ENCODE results near the gene TBL1X. TPM values are rescaled to one million over a fixed set of nuclear protein-coding genes. Genes with fewer than 3 reads are reported as not detected.

The TBL1X gene
- total and polyA plus RNA-seq, 2 experiments from 2014 or later: 8.7 to 26.9 TPM

DNA sequence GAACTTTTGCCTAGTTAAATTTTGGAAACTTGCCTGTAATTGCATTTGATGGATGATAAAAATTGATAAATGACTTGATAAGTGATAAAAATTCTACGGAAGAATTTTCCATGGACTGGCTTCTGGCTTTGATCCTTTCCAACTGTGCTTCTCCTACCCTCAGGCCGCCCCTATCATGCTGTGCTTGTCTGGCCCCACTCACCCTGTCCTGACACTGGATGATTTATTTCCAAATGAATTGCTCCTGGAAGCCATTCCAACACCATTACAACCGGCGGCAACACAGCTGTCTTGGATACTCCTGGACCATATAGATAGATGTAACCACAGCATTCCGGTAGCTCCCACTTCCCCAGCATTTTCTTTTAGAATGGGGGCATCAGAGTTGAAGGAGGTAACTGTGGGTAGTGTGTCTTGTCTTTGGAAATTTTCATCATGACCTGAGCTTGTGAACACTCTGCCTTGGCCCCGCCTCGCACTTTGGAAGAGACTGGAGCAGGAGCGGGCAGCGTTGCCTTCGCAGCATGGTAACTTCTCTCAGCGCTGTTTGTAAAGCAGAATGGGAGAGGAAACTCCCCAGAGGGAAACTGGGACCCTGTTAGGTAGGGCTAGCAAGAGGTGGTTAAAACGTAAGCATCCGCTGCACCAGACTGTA, 77.4 kb downstream of the TBL1X start:
- Histone ChIP-seq H4K20me1 (replicated peaks; ENCODE audit: insufficient read depth) (no peaks in the 10 kb centered on the region), H2AFZ (no peak overlapping the region), H3K27ac (ENCODE audit: low read depth) (no peak overlapping the region), H3K4me3 (no peak overlapping the region), H3K4me1 (ENCODE audit: insufficient read depth) (no peaks in the 10 kb centered on the region), H3F3A (replicated peaks; ENCODE audit: low read depth) (no peaks in the 10 kb centered on the region), H3K9me2 (ENCODE audit: insufficient read depth) (no peaks in the 10 kb centered on the region), H3K79me2 (replicated peaks; ENCODE audit: insufficient read depth) (peaks cover 14% of the 10 kb centered on the region), H3K36me3 (ENCODE audit: insufficient read depth) (no peaks in the 10 kb centered on the region), H3K4me2 (no peak overlapping the region), H3K27me3 (ENCODE audit: insufficient read depth) (no peaks in the 10 kb centered on the region)
- TF ChIP-seq, protein P1, sequence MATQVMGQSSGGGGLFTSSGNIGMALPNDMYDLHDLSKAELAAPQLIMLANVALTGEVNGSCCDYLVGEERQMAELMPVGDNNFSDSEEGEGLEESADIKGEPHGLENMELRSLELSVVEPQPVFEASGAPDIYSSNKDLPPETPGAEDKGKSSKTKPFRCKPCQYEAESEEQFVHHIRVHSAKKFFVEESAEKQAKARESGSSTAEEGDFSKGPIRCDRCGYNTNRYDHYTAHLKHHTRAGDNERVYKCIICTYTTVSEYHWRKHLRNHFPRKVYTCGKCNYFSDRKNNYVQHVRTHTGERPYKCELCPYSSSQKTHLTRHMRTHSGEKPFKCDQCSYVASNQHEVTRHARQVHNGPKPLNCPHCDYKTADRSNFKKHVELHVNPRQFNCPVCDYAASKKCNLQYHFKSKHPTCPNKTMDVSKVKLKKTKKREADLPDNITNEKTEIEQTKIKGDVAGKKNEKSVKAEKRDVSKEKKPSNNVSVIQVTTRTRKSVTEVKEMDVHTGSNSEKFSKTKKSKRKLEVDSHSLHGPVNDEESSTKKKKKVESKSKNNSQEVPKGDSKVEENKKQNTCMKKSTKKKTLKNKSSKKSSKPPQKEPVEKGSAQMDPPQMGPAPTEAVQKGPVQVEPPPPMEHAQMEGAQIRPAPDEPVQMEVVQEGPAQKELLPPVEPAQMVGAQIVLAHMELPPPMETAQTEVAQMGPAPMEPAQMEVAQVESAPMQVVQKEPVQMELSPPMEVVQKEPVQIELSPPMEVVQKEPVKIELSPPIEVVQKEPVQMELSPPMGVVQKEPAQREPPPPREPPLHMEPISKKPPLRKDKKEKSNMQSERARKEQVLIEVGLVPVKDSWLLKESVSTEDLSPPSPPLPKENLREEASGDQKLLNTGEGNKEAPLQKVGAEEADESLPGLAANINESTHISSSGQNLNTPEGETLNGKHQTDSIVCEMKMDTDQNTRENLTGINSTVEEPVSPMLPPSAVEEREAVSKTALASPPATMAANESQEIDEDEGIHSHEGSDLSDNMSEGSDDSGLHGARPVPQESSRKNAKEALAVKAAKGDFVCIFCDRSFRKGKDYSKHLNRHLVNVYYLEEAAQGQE (IDR thresholded peaks at IDR 0.05; ENCODE audit: unreplicated experiment): no peak
- TF ChIP-seq, protein P2, sequence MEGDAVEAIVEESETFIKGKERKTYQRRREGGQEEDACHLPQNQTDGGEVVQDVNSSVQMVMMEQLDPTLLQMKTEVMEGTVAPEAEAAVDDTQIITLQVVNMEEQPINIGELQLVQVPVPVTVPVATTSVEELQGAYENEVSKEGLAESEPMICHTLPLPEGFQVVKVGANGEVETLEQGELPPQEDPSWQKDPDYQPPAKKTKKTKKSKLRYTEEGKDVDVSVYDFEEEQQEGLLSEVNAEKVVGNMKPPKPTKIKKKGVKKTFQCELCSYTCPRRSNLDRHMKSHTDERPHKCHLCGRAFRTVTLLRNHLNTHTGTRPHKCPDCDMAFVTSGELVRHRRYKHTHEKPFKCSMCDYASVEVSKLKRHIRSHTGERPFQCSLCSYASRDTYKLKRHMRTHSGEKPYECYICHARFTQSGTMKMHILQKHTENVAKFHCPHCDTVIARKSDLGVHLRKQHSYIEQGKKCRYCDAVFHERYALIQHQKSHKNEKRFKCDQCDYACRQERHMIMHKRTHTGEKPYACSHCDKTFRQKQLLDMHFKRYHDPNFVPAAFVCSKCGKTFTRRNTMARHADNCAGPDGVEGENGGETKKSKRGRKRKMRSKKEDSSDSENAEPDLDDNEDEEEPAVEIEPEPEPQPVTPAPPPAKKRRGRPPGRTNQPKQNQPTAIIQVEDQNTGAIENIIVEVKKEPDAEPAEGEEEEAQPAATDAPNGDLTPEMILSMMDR (conservative IDR thresholded peaks at IDR 0.05; ENCODE audit: low read depth in 2 of 2): no peak
- no peak for TF ChIP-seq POLR2AphosphoS5 (IDR thresholded peaks at IDR 0.05; ENCODE audit: low read depth)
- no peak for TF ChIP-seq NANOG (IDR thresholded peaks at IDR 0.05; ENCODE audit: borderline replicate concordance)
- no peak for TF ChIP-seq STAT1 (IDR thresholded peaks at IDR 0.05; ENCODE audit: unreplicated experiment)
- TF ChIP-seq JUNB (IDR thresholded peaks at IDR 0.05; ENCODE audit: unreplicated experiment): no peak
- no peak for TF ChIP-seq ETS1 (IDR thresholded peaks at IDR 0.05)
- TF ChIP-seq CREB1 (CRISPR knock-in tag; IDR thresholded peaks at IDR 0.05; ENCODE audit: low read depth): no peak
- TF ChIP-seq ZNF114 (CRISPR knock-in tag; IDR thresholded peaks at IDR 0.05): no peak
- no peak for TF ChIP-seq EZH2phosphoT487 (IDR thresholded peaks at IDR 0.05; ENCODE audit: unreplicated experiment)
- no peak for TF ChIP-seq EZH2 (IDR thresholded peaks at IDR 0.05; ENCODE audit: low read depth, unreplicated experiment)
- TF ChIP-seq ZNF331 (CRISPR knock-in tag; IDR thresholded peaks at IDR 0.05; ENCODE audit: low read depth): no peak
- TF ChIP-seq ZNF462 (CRISPR knock-in tag; IDR thresholded peaks at IDR 0.05): no peak
- no peak overlapping the region for H3K4me3 Mint-ChIP-seq
- H3K9me3 Mint-ChIP-seq: no peaks in the 10 kb centered on the region
- no peak for DNase-seq (ENCODE audit: low spot score)
- H3K27ac Mint-ChIP-seq: peak overlapping the region; percentile 70
- peaks cover 4% of the 10 kb centered on the region for H3K27me3 Mint-ChIP-seq (ENCODE audit: insufficient read depth, low read depth, poor library complexity)
- H3K4me1 Mint-ChIP-seq: peaks cover 18% of the 10 kb centered on the region
- peaks cover 9% of the 10 kb centered on the region; the same call in 2 of the 3 replicates for H3K36me3 Mint-ChIP-seq (ENCODE audit: low read depth)
- no peak for ATAC-seq

Data from GM23338 (cell line).